HAP-1 (cell line): ENCODE results near the gene SCAMP3.
"Not testable (repeated sequence)": the region's sequence is repeated elsewhere in the genome, so short reads cannot be mapped to it uniquely, and the experiment has no call there.

Experiments used
- DNase-seq, 2 experiments: peaks; one replicate each; pipeline ENCODE4 v3.0.0-alpha.2; 2016 to 2020; ENCODE audit warnings: low spot score in 2 of 2
- H3K27me3 ChIP-seq: fragments of 250-450 bp; sonication (Bioruptor Pico); 2 replicates; pipeline ENCODE4 v1.5.1; 2020; ENCODE audit warnings: low read depth, mild to moderate bottlenecking, moderate library complexity
- H3K36me3 ChIP-seq: fragments of 250-450 bp; sonication (Bioruptor Pico); replicated peaks from 2 replicates; pipeline ENCODE4 v1.5.1; 2020; ENCODE audit warnings: mild to moderate bottlenecking
- H3K4me1 ChIP-seq: fragments of 250-450 bp; sonication (Bioruptor Pico); 2 replicates; pipeline ENCODE4 v1.5.1; 2020; ENCODE audit warnings: mild to moderate bottlenecking
- H3K4me3 ChIP-seq: fragments of 250-450 bp; sonication (Bioruptor Pico); 2 replicates; pipeline ENCODE4 v1.5.1; 2020; ENCODE audit warnings: mild to moderate bottlenecking, moderate library complexity
- H3K9me3 ChIP-seq: fragments of 250-450 bp; sonication (Bioruptor Pico); 2 replicates; pipeline ENCODE4 v1.5.1; 2020; ENCODE audit warnings: mild to moderate bottlenecking, moderate library complexity
- in situ Hi-C: fragments of 300-500 bp; cut with MboI; formaldehyde crosslinking; loops from 3 replicates; pipeline ENCODE4 v1.14.3; 2020; ENCODE audit warnings: low sequenced_read_pairs, inconsistent platforms, mixed read lengths

The SCAMP3 gene

GRCh38 chr1:155242805-155243358 is 19.3 kb downstream of the SCAMP3 start:
- Histone ChIP-seq H3K4me1 (peaks cover 21% of the 10 kb centered on the region), H3K9me3 (no peaks in the 10 kb centered on the region), H3K4me3 (peak overlapping the region; percentile 42), H3K27me3 (no peaks in the 10 kb centered on the region), H3K36me3 (peaks cover 5% of the 10 kb centered on the region)
- DNase-seq, result no peak
- in situ Hi-C loops, result no loop called here

- Histone ChIP-seq H3K27me3 (no peaks in the 10 kb centered on the region), H3K4me1 (peaks cover 21% of the 10 kb centered on the region), H3K36me3 (peaks cover 3% of the 10 kb centered on the region; the same call in 1 of the 2 replicates), H3K9me3 (no peaks in the 10 kb centered on the region), H3K4me3 (no peak overlapping the region)
- in situ Hi-C loops, result no loop called here
- DNase-seq, result no peak
Measured at GRCh38 chr1:155241841-155242264, 20.3 kb downstream of the SCAMP3 start.

- Histone ChIP-seq H3K4me1 (peaks cover 21% of the 10 kb centered on the region), H3K27me3 (no peaks in the 10 kb centered on the region), H3K4me3 (peak overlapping the region; percentile 22), H3K36me3 (peaks cover 7% of the 10 kb centered on the region; the same call in 1 of the 2 replicates), H3K9me3 (no peaks in the 10 kb centered on the region)
- in situ Hi-C loops, result no loop called here
- peak; percentile 75 to 77 for DNase-seq
Measured at GRCh38 chr1:155241069-155241679, 21.0 kb downstream of the SCAMP3 start.

- peaks cover 7% of the 10 kb centered on the region; the same call in 1 of the 2 replicates for H3K36me3 ChIP-seq
- in situ Hi-C loops, result no loop called here
- peaks cover 3% of the 10 kb centered on the region; the same call in 1 of the 2 replicates for H3K4me1 ChIP-seq
Measured at GRCh38 chr1:155236451-155236850, 25.7 kb downstream of the SCAMP3 start.

GRCh38 chr1:155235375-155235774 is 26.8 kb downstream of the SCAMP3 start:
- H3K27me3 ChIP-seq, in situ Hi-C loops, H3K9me3 ChIP-seq, H3K36me3 ChIP-seq, DNase-seq, H3K4me3 ChIP-seq, H3K4me1 ChIP-seq: not testable (repeated sequence)

More at GRCh38 chr1:155236451-155236850, 25.7 kb downstream of the SCAMP3 start:
- H3K27me3 ChIP-seq, result no peaks in the 10 kb centered on the region
- no peak for DNase-seq
- no peaks in the 10 kb centered on the region for H3K9me3 ChIP-seq
- H3K4me3 ChIP-seq, result no peak overlapping the region

- H3K9me3 ChIP-seq, H3K4me1 ChIP-seq, H3K27me3 ChIP-seq, H3K36me3 ChIP-seq, DNase-seq, in situ Hi-C loops, H3K4me3 ChIP-seq: not testable (repeated sequence)
Measured at GRCh38 chr1:155233502-155233901, 28.7 kb downstream of the SCAMP3 start.

GRCh38 chr1:155232001-155232978 is 29.9 kb downstream of the SCAMP3 start:
- in situ Hi-C loops, H3K27me3 ChIP-seq: not testable (repeated sequence)

GRCh38 chr1:155231302-155231701 is 30.9 kb downstream of the SCAMP3 start:
- in situ Hi-C loops, H3K27me3 ChIP-seq, DNase-seq, H3K36me3 ChIP-seq, H3K9me3 ChIP-seq, H3K4me3 ChIP-seq, H3K4me1 ChIP-seq: not testable (repeated sequence)

More at GRCh38 chr1:155232001-155232978, 29.9 kb downstream of the SCAMP3 start:
- H3K36me3 ChIP-seq, H3K4me1 ChIP-seq, DNase-seq, H3K4me3 ChIP-seq, H3K9me3 ChIP-seq: not testable (repeated sequence)

- H3K4me3 ChIP-seq, result peak overlapping the region; percentile 46
- H3K9me3 ChIP-seq, result no peaks in the 10 kb centered on the region
- H3K36me3 ChIP-seq, result peaks cover 8% of the 10 kb centered on the region
- H3K4me1 ChIP-seq, result peaks cover 10% of the 10 kb centered on the region
- no peak for DNase-seq
- H3K27me3 ChIP-seq, result no peaks in the 10 kb centered on the region
- in situ Hi-C loops, result no loop called here
Measured at GRCh38 chr1:155228096-155228427, 34.1 kb downstream of the SCAMP3 start.

- Histone ChIP-seq H3K4me3 (peak overlapping the region; percentile 46), H3K27me3 (no peaks in the 10 kb centered on the region), H3K9me3 (no peaks in the 10 kb centered on the region), H3K4me1 (peaks cover 10% of the 10 kb centered on the region), H3K36me3 (peaks cover 8% of the 10 kb centered on the region)
- in situ Hi-C loops, result no loop called here
- DNase-seq, result peak; percentile 98 to 99
Measured at GRCh38 chr1:155227261-155228095, 34.7 kb downstream of the SCAMP3 start.

- Histone ChIP-seq H3K4me1 (peaks cover 10% of the 10 kb centered on the region), H3K9me3 (no peaks in the 10 kb centered on the region), H3K4me3 (peak overlapping the region; percentile 46), H3K27me3 (no peaks in the 10 kb centered on the region), H3K36me3 (peaks cover 8% of the 10 kb centered on the region)
- peak; percentile 36 to 69 for DNase-seq
- in situ Hi-C loops, result no loop called here
Measured at GRCh38 chr1:155226910-155227260, 35.3 kb downstream of the SCAMP3 start.

GRCh38 chr1:155226188-155226909 is 35.8 kb downstream of the SCAMP3 start:
- no peaks in the 10 kb centered on the region for H3K9me3 ChIP-seq
- H3K4me1 ChIP-seq, result peaks cover 10% of the 10 kb centered on the region
- in situ Hi-C loops, result no loop called here
- H3K4me3 ChIP-seq, result peak overlapping the region; percentile 46
- H3K27me3 ChIP-seq, result no peaks in the 10 kb centered on the region
- DNase-seq, result peak; percentile 85 to 86
- peaks cover 8% of the 10 kb centered on the region for H3K36me3 ChIP-seq

- H3K9me3 ChIP-seq, DNase-seq, H3K4me3 ChIP-seq, in situ Hi-C loops, H3K36me3 ChIP-seq, H3K4me1 ChIP-seq, H3K27me3 ChIP-seq: not testable (repeated sequence)
Measured at GRCh38 chr1:155225404-155225759, 36.8 kb downstream of the SCAMP3 start.
